HK-2 (cell line): ENCODE measurements around the gene TAS2R1.

Experiments used
- DNase-seq: peaks from one replicate; pipeline ENCODE4 v3.0.0-alpha.2; 2018; ENCODE audit not compliant: unreplicated experiment

TAS2R1 gene

GRCh38 chr5:9630251-9630650 lies at the start of gene TAS2R1:
Gene TAS2R1 (minus strand): TSS chr5:9630351. CDS start chr5:9630032, 319 bp downstream.
- DNase-seq = no peak

- DNase-seq = no peak
These were observed 40.2 kb upstream of the TAS2R1 start for GRCh38 chr5:9670371-9670770.

GRCh38 chr5:9667906-9668305 lies 37.8 kb upstream of the TAS2R1 start:
- DNase-seq = no peak

GRCh38 chr5:9663891-9664290 lies 33.7 kb upstream of the TAS2R1 start:
- no peak for DNase-seq

- no peak for DNase-seq
These were observed 31.3 kb upstream of the TAS2R1 start for GRCh38 chr5:9661316-9662015.

- DNase-seq = no peak
These were observed 28.6 kb upstream of the TAS2R1 start for GRCh38 chr5:9658706-9659105.

- no peak for DNase-seq
These were observed 27.7 kb upstream of the TAS2R1 start for GRCh38 chr5:9657819-9658218.

- DNase-seq = no peak
These were observed 25.5 kb upstream of the TAS2R1 start for GRCh38 chr5:9655641-9656040.

GRCh38 chr5:9654886-9655285 lies 24.7 kb upstream of the TAS2R1 start:
- no peak for DNase-seq

GRCh38 chr5:9653811-9654210 lies 23.7 kb upstream of the TAS2R1 start:
- DNase-seq = peak; percentile 15

- DNase-seq = no peak
These were observed 22.9 kb upstream of the TAS2R1 start for GRCh38 chr5:9653061-9653460.

GRCh38 chr5:9652295-9652694 lies 22.1 kb upstream of the TAS2R1 start:
- DNase-seq = no peak

- no peak for DNase-seq
These were observed 16.7 kb upstream of the TAS2R1 start for GRCh38 chr5:9646843-9647242.

GRCh38 chr5:9644630-9645029 lies 14.5 kb upstream of the TAS2R1 start:
- DNase-seq = no peak

GRCh38 chr5:9642621-9643020 lies 12.5 kb upstream of the TAS2R1 start:
- no peak for DNase-seq

GRCh38 chr5:9641806-9642355 lies 11.7 kb upstream of the TAS2R1 start:
- DNase-seq = no peak

- no peak for DNase-seq
These were observed 2.3 kb upstream of the TAS2R1 start for GRCh38 chr5:9632495-9632894.

- DNase-seq = no peak
These were observed 2.6 kb downstream of the TAS2R1 start for GRCh38 chr5:9627541-9627940.

- no peak for DNase-seq
These were observed 3.2 kb downstream of the TAS2R1 start for GRCh38 chr5:9626955-9627354.

GRCh38 chr5:9625731-9626130 lies 4.4 kb downstream of the TAS2R1 start:
- DNase-seq = no peak

GRCh38 chr5:9625286-9625685 lies 4.9 kb downstream of the TAS2R1 start:
- no peak for DNase-seq

GRCh38 chr5:9624196-9624947 lies 5.8 kb downstream of the TAS2R1 start:
- DNase-seq = no peak

GRCh38 chr5:9623661-9624060 lies 6.5 kb downstream of the TAS2R1 start:
- DNase-seq = no peak
